IMR-90 (cell line): Measurements from ENCODE around the gene ELL. TPM values are rescaled to one million over a fixed set of nuclear protein-coding genes. Genes with fewer than 3 reads are reported as not detected.

Source experiments
- ATAC-seq: fragments of 200-7000 bp; cut with Tn5 transposase; 2 replicates; pipeline ENCODE4 v1.9.1; 2020; ENCODE audit warnings: low read depth, mild to moderate bottlenecking, moderate library complexity
- BruUV-seq: library from RNA; stranded (reverse); fragments of 400-500 nt; replicated peaks from 2 replicates; lab custom pipeline; 2021; lab: Mats Ljungman, UMichigan
- CTCF ChIA-PET: fragments of 300-600 bp; formaldehyde crosslinking; extraction: SDS; loops from one replicate; lab custom pipeline; 2021; ENCODE audit warnings: antibody characterized with exemption; lab: Yijun Ruan, JAX
- POLR2A ChIA-PET: fragments of 300-600 bp; sonication (Branson Sonifier 250); formaldehyde crosslinking; loops from one replicate; lab custom pipeline; 2022; ENCODE audit warnings: antibody characterized with exemption; ENCODE audit not compliant: unreplicated experiment; lab: Charles Lee
- DNase-seq: peaks from one replicate; pipeline ENCODE4 v3.0.0; 2013
- H2AFZ ChIP-seq: replicated peaks from 2 replicates; pipeline ENCODE3; 2013; ENCODE audit warnings: low read length, mild to moderate bottlenecking; ENCODE audit not compliant: poor library complexity
- H2AK5ac ChIP-seq: 2 replicates; pipeline ENCODE4 v1.6.1; 2013; ENCODE audit warnings: low read depth, low read length, inconsistent platforms
- H2AK9ac ChIP-seq: replicated peaks from 2 replicates; pipeline ENCODE3; 2013; ENCODE audit warnings: mild to moderate bottlenecking, low read depth, low read length, moderate library complexity; ENCODE audit not compliant: poor library complexity
- H2BK120ac ChIP-seq: 2 replicates; pipeline ENCODE4 v1.6.1; 2013; ENCODE audit warnings: low read depth, low read length, inconsistent platforms
- H2BK15ac ChIP-seq: 3 replicates; pipeline ENCODE4 v1.6.1; 2013; ENCODE audit warnings: low read depth, low read length, inconsistent platforms
- H2BK20ac ChIP-seq: 2 replicates; pipeline ENCODE4 v1.6.1; 2013; ENCODE audit warnings: low read depth, mild to moderate bottlenecking, inconsistent platforms, low read length, moderate library complexity
- H2BK5ac ChIP-seq: 2 replicates; pipeline ENCODE4 v1.6.1; 2013; ENCODE audit warnings: mild to moderate bottlenecking, low read depth, low read length, inconsistent platforms; ENCODE audit not compliant: poor library complexity, severe bottlenecking
- H3K14ac ChIP-seq: replicated peaks from 2 replicates; pipeline ENCODE4 v1.6.1; 2013; ENCODE audit warnings: low read depth, low read length, inconsistent platforms
- H3K18ac ChIP-seq: 2 replicates; pipeline ENCODE4 v1.6.1; 2013; ENCODE audit warnings: low read depth, low read length, control low read depth
- H3K23ac ChIP-seq: 2 replicates; pipeline ENCODE4 v1.6.1; 2013; ENCODE audit warnings: low read depth, low read length, inconsistent platforms
- H3K27ac ChIP-seq: 2 replicates; pipeline ENCODE4 v1.5.1; 2013; ENCODE audit warnings: mild to moderate bottlenecking, control low read depth, low read length; ENCODE audit not compliant: insufficient read depth
- H3K27me3 ChIP-seq: 2 replicates; pipeline ENCODE4 v1.6.1; 2013; ENCODE audit warnings: low read length; ENCODE audit not compliant: control insufficient read depth, insufficient read depth
- H3K36me3 ChIP-seq: 2 replicates; pipeline ENCODE4 v1.6.1; 2013; ENCODE audit warnings: low read length, mixed read lengths; ENCODE audit not compliant: control insufficient read depth, insufficient read depth
- H3K4ac ChIP-seq: 2 replicates; pipeline ENCODE4 v1.6.1; 2013; ENCODE audit warnings: low read depth, low read length, inconsistent platforms
- H3K4me1 ChIP-seq: 2 replicates; pipeline ENCODE4 v1.6.1; 2013; ENCODE audit warnings: low read length, mixed read lengths; ENCODE audit not compliant: control insufficient read depth, insufficient read depth
- H3K4me2 ChIP-seq: 2 replicates; pipeline ENCODE4 v1.6.1; 2013; ENCODE audit warnings: low read depth, mild to moderate bottlenecking, control low read depth, low read length, moderate library complexity
- H3K4me3 ChIP-seq: 2 replicates; pipeline ENCODE4 v1.5.1; 2013; ENCODE audit warnings: low read depth, mild to moderate bottlenecking, control low read depth, low read length, moderate library complexity; ENCODE audit not compliant: insufficient read depth
- H3K56ac ChIP-seq: 2 replicates; pipeline ENCODE4 v1.6.1; 2013; ENCODE audit warnings: low read length, inconsistent platforms; ENCODE audit not compliant: insufficient read depth; ENCODE audit errors: extremely low read depth
- H3K79me1 ChIP-seq, 2 experiments: 2 replicates each; pipeline ENCODE4 v1.6.1; 2013; ENCODE audit warnings: low read length in 2 of 2, inconsistent platforms in 1 of 2, low read depth in 1 of 2
- H3K9ac ChIP-seq: 2 replicates; pipeline ENCODE4 v1.6.1; 2013; ENCODE audit warnings: low read depth, low read length, control low read depth
- H3K9me1 ChIP-seq: 2 replicates; pipeline ENCODE4 v1.6.1; 2013; ENCODE audit warnings: low read length, inconsistent platforms; ENCODE audit not compliant: insufficient read depth
- H3K9me3 ChIP-seq: 2 replicates; pipeline ENCODE4 v1.6.1; 2013; ENCODE audit warnings: low read length; ENCODE audit not compliant: control insufficient read depth, insufficient read depth
- H4K20me1 ChIP-seq: 2 replicates; pipeline ENCODE4 v1.6.1; 2013; ENCODE audit warnings: low read length, inconsistent platforms; ENCODE audit not compliant: insufficient read depth
- H4K5ac ChIP-seq: 2 replicates; pipeline ENCODE4 v1.6.1; 2013; ENCODE audit warnings: mild to moderate bottlenecking, low read depth, low read length, control low read depth
- H4K8ac ChIP-seq, 2 experiments: 2 replicates each; pipeline ENCODE4 v1.6.1; 2013; ENCODE audit warnings: low read depth in 2 of 2, low read length in 2 of 2, control low read depth in 1 of 2, inconsistent platforms in 1 of 2
- H4K91ac ChIP-seq: 2 replicates; pipeline ENCODE4 v1.6.1; 2013; ENCODE audit warnings: low read depth, low read length, inconsistent platforms; ENCODE audit not compliant: insufficient read depth
- BHLHE40 ChIP-seq: fragments of 150-350 bp; IDR thresholded peaks from 2 replicates; pipeline ENCODE4 v1.6.1; 2016; ENCODE audit warnings: mild to moderate bottlenecking, low read depth, low read length
- CEBPB ChIP-seq: IDR thresholded peaks from 2 replicates; pipeline ENCODE4 v1.6.1; 2012; ENCODE audit warnings: low read depth, low read length, improper control_type of control experiment
- CHD1 ChIP-seq: IDR thresholded peaks from 2 replicates; pipeline ENCODE4 v1.6.1; 2012; ENCODE audit warnings: low read depth, low read length, improper control_type of control experiment
- CTCF ChIP-seq: conservative IDR thresholded peaks from 2 replicates; pipeline ENCODE4 v1.5.1; 2012; ENCODE audit warnings: mild to moderate bottlenecking, low read depth, low read length, improper control_type of control experiment
- ELK1 ChIP-seq: fragments of 150-350 bp; IDR thresholded peaks from 2 replicates; pipeline ENCODE4 v1.6.1; 2016; ENCODE audit warnings: low read depth, mild to moderate bottlenecking, low read length, moderate library complexity, borderline replicate concordance
- FOS ChIP-seq: fragments of 150-350 bp; IDR thresholded peaks from 2 replicates; pipeline ENCODE4 v1.6.1; 2016; ENCODE audit warnings: low read depth, low read length
- MAFK ChIP-seq: IDR thresholded peaks from 2 replicates; pipeline ENCODE4 v1.6.1; 2012; ENCODE audit warnings: low read depth, low read length, improper control_type of control experiment
- MAZ ChIP-seq: IDR thresholded peaks from 2 replicates; pipeline ENCODE4 v1.6.1; 2012; ENCODE audit warnings: low read depth, mild to moderate bottlenecking, low read length, improper control_type of control experiment, moderate library complexity, borderline replicate concordance
- NFE2L2 ChIP-seq: fragments of 150-350 bp; IDR thresholded peaks from 2 replicates; pipeline ENCODE4 v1.6.1; 2016; ENCODE audit warnings: low read depth, mild to moderate bottlenecking, low read length
- POLR2A ChIP-seq: IDR thresholded peaks from 2 replicates; pipeline ENCODE4 v1.6.1; 2012; ENCODE audit warnings: mild to moderate bottlenecking, low read depth, low read length
- RAD21 ChIP-seq: IDR thresholded peaks from 2 replicates; pipeline ENCODE4 v1.6.1; 2012; ENCODE audit warnings: low read length, improper control_type of control experiment
- RFX5 ChIP-seq: IDR thresholded peaks from 2 replicates; pipeline ENCODE4 v1.8.0; 2012; ENCODE audit warnings: low read depth, mild to moderate bottlenecking, low read length, moderate library complexity
- SMC3 ChIP-seq: fragments of 150-350 bp; IDR thresholded peaks from 2 replicates; pipeline ENCODE4 v1.6.1; 2016; ENCODE audit warnings: low read depth, mild to moderate bottlenecking, antibody characterized with exemption, low read length, moderate library complexity
- USF2 ChIP-seq: fragments of 150-350 bp; IDR thresholded peaks from 2 replicates; pipeline ENCODE4 v1.6.1; 2017; ENCODE audit warnings: mild to moderate bottlenecking, antibody characterized with exemption, low read length, low read depth
- WGBS, 2 experiments: methylation state at CpG; one replicate each; pipeline versions ENCODE4 v1.1.5 to v1.1.7; 2013; ENCODE audit warnings: missing lambda C conversion rate in 2 of 2; ENCODE audit not compliant: insufficient read length in 1 of 2; ENCODE audit errors: extremely low coverage in 2 of 2; 5-methylcytosine and 5-hydroxymethylcytosine counted together
- dilution Hi-C: fragments of 300-500 bp; cut with HindIII; formaldehyde crosslinking; loops from one replicate; pipeline ENCODE4 v1.14.3; 2018; ENCODE audit warnings: low sequenced_read_pairs; ENCODE audit not compliant: unreplicated experiment
- in situ Hi-C: fragments of 300-500 bp; cut with MboI; formaldehyde crosslinking; loops from 3 replicates; pipeline ENCODE4 v1.14.3; 2019; ENCODE audit warnings: low sequenced_read_pairs, inconsistent platforms, mixed read lengths
- intact Hi-C: fragments of 100-400 bp; cut with micrococcal nuclease; formaldehyde crosslinking; loops from 2 replicates; pipeline ENCODE4 v1.10.0; 2022
- polyA plus RNA-seq, 3 experiments: library from polyadenylated mRNA; depleted of rRNA; stranded (reverse); fragments of >200 nt; gene quantifications; 2 replicates each; pipeline ENCODE4 v1.2.3, GENCODE V29; 2012; ENCODE audit warnings: low replicate concordance in 1 of 3
- total RNA-seq: library from RNA; depleted of rRNA; stranded (reverse); fragments of >200 nt; gene quantifications from 2 replicates; pipeline ENCODE4 v1.2.3, GENCODE V29; 2012

ELL gene
- total and polyA plus RNA-seq, 2 of the 4 experiments (the other 2 are of a cell fraction): 6.3 to 13.1 TPM

- peaks cover 10% of the 10 kb centered on the region; the same call in 1 of the 2 replicates for H3K9me1 ChIP-seq
- ATAC-seq: no peak
- ChIA-PET CTCF (no interaction called here), POLR2A (no interaction called here)
- H4K91ac ChIP-seq: no peak overlapping the region
- no peak for DNase-seq
- no peaks in the 10 kb centered on the region for H3K27me3 ChIP-seq
- no peak overlapping the region for H2BK120ac ChIP-seq
- no peak overlapping the region for H2AK5ac ChIP-seq
- no peak overlapping the region for H3K23ac ChIP-seq
- in situ Hi-C loops: no loop called here
- no peak overlapping the region for H2AFZ ChIP-seq
- 92% methylated on average over 7 of the region's 22 CpGs; no CpG with 5 or more reads in 1 of the 2 experiments for WGBS, 2 experiments
- H3K4me3 ChIP-seq: no peak overlapping the region
- H3K4me2 ChIP-seq: no peak overlapping the region
- peaks cover 20 to 42% of the 10 kb centered on the region in 2 experiments for H3K79me1 ChIP-seq
- H3K56ac ChIP-seq: no peak overlapping the region
- no peak overlapping the region for H3K4ac ChIP-seq
- H2AK9ac ChIP-seq: no peak overlapping the region
- peaks cover 3% of the 10 kb centered on the region; the same call in 1 of the 2 replicates for H3K4me1 ChIP-seq
- H3K18ac ChIP-seq: no peak overlapping the region
- H4K5ac ChIP-seq: no peak overlapping the region
- no peak overlapping the region for H2BK5ac ChIP-seq
- H3K14ac ChIP-seq: no peak overlapping the region
- no peaks in the 10 kb centered on the region for H4K20me1 ChIP-seq
- dilution Hi-C loops: no loop called here
- no peaks in the 10 kb centered on the region for H3K9me3 ChIP-seq
- H3K27ac ChIP-seq: no peak overlapping the region
- peaks cover 55% of the 10 kb centered on the region for H3K36me3 ChIP-seq
- BruUV-seq: no TSS peak
- intact Hi-C loops: no loop called here
- TF ChIP-seq MAFK (no peak), POLR2A (no peak), USF2 (no peak), NFE2L2 (no peak), MAZ (no peak), RFX5 (no peak), RAD21 (no peak), CHD1 (no peak), ELK1 (no peak), FOS (no peak), CTCF (no peak), CEBPB (no peak), SMC3 (no peak), BHLHE40 (no peak)
- H2BK15ac ChIP-seq: no peak overlapping the region
- no peak overlapping the region for H4K8ac ChIP-seq
- H3K9ac ChIP-seq: no peak overlapping the region
- H2BK20ac ChIP-seq: no peak overlapping the region
Measured at GRCh38 chr19:18538115-18538514, 16.2 kb upstream of the ELL start.
